ENCODE results near the gene RAB3B.

Gene RAB3B

GRCh38 chr1:51901151-51901550 lies 89.3 kb downstream of the RAB3B start:
- TF ChIP-seq GATA2 (IDR thresholded peaks at IDR 0.05; ENCODE audit: low read depth, low read length) (no peak), GATA3 (IDR thresholded peaks at IDR 0.05; ENCODE audit: low read depth, low read length) (no peak)

- no peak for TF ChIP-seq GATA3 (IDR thresholded peaks at IDR 0.05; ENCODE audit: low read depth, low read length)
- no peak for TF ChIP-seq GATA2 (IDR thresholded peaks at IDR 0.05; ENCODE audit: low read depth, low read length)
Measured at GRCh38 chr1:51899022-51899421, 91.5 kb downstream of the RAB3B start.

DNA sequence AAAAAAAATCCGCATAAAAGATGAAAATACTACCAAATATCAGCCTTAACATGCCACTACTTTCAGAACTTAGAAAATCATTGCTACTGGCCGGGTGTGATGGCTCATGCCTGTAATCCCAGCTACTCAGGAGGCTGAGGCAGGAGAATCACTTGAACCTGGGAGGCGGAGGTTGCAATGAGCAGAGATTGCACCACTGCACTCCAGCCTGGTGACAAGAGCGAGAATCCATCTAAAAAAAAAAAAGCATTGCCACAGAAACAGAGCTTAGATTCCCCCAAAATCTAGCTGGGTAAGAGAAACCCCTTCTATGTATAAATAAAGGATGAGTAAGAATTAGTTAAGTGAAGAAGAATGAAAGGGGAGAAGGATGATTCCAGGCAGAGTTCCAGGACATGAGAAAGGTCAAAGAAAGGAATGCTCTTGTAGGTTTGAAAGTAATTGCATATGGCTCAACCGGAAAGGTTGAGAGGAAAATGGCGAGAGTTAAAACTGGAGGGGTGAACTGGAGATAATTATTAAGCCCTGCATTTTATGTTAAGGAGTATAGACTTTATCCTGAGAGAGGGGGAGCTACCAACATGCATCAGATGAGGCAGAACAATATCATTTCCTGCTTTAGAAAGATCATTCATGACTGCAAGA lies 92.3 kb downstream of the RAB3B start:
- TF ChIP-seq GATA2 (IDR thresholded peaks at IDR 0.05; ENCODE audit: low read depth, low read length) (no peak), GATA3 (IDR thresholded peaks at IDR 0.05; ENCODE audit: low read depth, low read length) (no peak)

- TF ChIP-seq GATA3 (IDR thresholded peaks at IDR 0.05; ENCODE audit: low read depth, low read length): no peak
- no peak for TF ChIP-seq GATA2 (IDR thresholded peaks at IDR 0.05; ENCODE audit: low read depth, low read length)
Measured at GRCh38 chr1:51897699-51898031, 92.8 kb downstream of the RAB3B start.

- TF ChIP-seq GATA2 (IDR thresholded peaks at IDR 0.05; ENCODE audit: low read depth, low read length) (no peak), GATA3 (IDR thresholded peaks at IDR 0.05; ENCODE audit: low read depth, low read length) (no peak)
Measured at GRCh38 chr1:51878616-51879336, 111.7 kb downstream of the RAB3B start, which contains the start of gene NRDC. TSS of gene NRDC (minus strand) at chr1:51878727. CDS start at chr1:51878615, 112 bp downstream.

DNA sequence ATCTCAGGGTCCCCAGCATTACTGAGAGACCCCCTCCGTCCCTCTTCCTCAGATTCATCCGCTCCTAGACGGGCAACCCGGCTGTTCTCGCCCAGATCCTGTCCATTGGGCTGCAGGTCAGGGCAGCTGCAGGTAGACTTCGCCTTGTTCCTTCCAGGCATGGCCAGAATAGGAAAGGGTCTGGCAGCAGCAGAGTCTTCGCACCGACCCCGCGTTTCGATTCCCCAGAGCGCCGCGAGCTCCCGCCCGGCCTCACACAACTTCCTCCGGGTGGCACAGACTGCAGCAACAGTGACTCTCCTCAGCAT lies 112.2 kb downstream of the RAB3B start:
- TF ChIP-seq GATA3 (IDR thresholded peaks at IDR 0.05; ENCODE audit: low read depth, low read length) (no peak), GATA2 (IDR thresholded peaks at IDR 0.05; ENCODE audit: low read depth, low read length) (no peak)

DNA sequence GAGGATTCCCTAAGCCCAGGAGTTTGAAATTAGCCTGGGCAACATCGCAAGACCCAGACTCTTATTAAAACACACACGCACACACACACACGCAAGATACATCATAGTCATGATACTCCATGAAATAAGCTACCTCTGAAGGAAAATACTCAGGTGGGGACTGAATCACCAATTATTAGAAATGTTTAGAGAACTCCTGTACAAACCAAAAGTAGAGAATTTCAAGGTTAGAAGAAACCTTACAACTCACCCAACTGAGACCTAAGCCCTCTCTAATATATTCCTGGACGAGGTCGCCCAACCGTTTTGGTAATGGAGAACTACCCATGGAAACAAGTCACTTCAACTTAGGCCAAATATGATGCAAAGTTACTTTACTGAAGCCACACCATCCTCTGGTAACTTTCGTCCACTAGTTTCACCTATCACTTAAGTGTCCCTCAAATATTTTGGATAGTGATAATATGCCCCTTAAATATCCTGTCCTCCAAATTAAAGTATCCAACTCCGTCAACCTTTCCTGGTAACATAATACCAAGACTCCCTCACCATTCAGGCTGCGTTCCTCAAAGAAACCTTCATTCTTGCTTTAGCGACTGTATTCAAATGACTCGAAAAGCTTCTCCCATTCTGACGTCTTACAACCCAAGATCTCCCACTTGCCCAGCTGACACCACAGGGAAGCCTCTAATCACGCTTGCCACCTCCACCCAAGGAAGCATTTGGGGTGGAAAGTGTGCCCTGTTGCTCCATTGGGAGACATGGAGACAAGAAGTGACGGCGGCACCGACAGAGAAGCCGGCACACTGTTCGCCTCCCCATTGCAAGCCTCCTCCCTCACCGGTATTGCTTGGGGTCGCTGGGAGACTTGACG lies 112.8 kb downstream of the RAB3B start:
- TF ChIP-seq GATA3 (IDR thresholded peaks at IDR 0.05; ENCODE audit: low read depth, low read length): no peak
- TF ChIP-seq GATA2 (IDR thresholded peaks at IDR 0.05; ENCODE audit: low read depth, low read length): no peak

- no peak for TF ChIP-seq GATA2 (IDR thresholded peaks at IDR 0.05; ENCODE audit: low read depth, low read length)
- TF ChIP-seq GATA3 (IDR thresholded peaks at IDR 0.05; ENCODE audit: low read depth, low read length): no peak
Measured at GRCh38 chr1:51875836-51876235, 114.7 kb downstream of the RAB3B start.

DNA sequence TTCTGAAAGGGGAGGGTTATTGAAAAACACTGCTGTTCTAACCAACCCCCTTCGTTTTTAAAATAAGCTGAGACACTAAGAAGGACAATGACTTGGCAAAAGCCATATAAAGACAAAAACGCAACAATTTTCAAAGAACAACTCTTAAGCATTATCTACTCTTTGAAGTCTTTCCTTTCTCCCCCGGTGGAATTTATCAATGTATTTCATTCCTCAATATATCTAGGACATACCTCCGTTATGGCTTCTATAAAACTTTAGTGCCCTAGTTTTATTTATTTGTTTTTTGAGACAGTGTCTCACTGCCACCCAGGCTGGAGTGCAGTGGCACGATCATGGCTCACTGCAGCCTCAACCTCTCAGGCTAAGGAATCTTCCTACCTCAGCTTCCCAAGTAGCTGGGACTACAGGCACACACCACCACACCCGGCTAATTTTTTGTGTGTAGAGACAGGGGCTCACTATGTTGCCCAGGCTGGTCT lies 115.2 kb downstream of the RAB3B start:
- TF ChIP-seq GATA3 (IDR thresholded peaks at IDR 0.05; ENCODE audit: low read depth, low read length): no peak
- no peak for TF ChIP-seq GATA2 (IDR thresholded peaks at IDR 0.05; ENCODE audit: low read depth, low read length)

DNA sequence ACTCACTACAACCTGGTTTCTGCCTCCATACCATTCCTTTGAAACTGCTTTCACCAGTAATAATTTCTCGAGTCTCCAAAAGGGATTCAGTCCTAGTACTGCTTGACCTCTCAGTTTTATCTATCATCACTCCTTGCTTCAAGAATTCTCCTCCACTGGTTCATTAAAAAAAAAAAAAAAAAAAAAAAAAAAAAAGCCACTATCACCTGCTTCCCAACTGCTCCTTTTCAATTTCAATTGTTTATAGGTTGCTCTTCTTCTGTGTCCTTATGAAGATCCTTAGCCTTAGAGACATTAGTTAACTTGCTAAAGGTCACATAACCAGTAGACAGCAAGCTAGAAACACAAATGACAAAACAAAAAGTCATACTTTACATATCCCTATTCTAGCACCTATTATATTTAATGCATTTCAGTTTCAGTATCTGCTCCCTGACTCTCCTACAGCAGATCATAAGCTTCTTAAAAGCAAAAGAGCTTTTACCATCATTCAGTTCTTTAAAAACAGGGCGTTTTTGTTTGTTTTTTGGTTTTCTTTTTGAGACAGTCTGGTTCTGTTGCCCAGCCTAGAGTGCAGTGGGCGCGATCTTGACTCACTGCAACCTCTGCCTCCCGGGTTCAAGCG lies 119.0 kb downstream of the RAB3B start:
- TF ChIP-seq GATA3 (IDR thresholded peaks at IDR 0.05; ENCODE audit: low read depth, low read length): no peak

- TF ChIP-seq GATA2 (IDR thresholded peaks at IDR 0.05; ENCODE audit: low read depth, low read length) (no peak), GATA3 (IDR thresholded peaks at IDR 0.05; ENCODE audit: low read depth, low read length) (no peak)
Measured at GRCh38 chr1:51870603-51871350, 119.7 kb downstream of the RAB3B start.

GRCh38 chr1:51867479-51868232 lies 122.8 kb downstream of the RAB3B start:
- TF ChIP-seq GATA3 (IDR thresholded peaks at IDR 0.05; ENCODE audit: low read depth, low read length) (no peak), GATA2 (IDR thresholded peaks at IDR 0.05; ENCODE audit: low read depth, low read length) (no peak)

DNA sequence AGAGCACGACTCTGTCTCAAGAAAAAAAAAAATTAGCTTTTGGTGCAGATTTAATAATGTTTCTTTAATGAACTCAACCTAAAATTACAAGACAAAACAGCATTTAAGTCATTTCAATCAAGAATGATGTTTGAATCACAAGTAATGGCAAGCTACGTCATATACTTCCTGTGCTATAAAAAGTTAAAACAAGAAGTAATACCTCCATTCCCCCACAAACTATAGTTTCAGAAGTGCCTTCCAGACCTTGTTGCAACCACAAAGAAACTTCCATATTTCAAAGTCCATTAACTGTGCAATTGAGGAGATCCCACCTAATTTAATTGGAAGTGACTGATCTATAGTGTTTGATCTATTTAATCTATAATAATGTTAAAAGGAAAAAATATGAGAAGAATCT lies 127.1 kb downstream of the RAB3B start:
- TF ChIP-seq GATA2 (IDR thresholded peaks at IDR 0.05; ENCODE audit: low read depth, low read length) (no peak), GATA3 (IDR thresholded peaks at IDR 0.05; ENCODE audit: low read depth, low read length) (no peak)
